Measurements from ENCODE around the gene SPAG9.

The SPAG9 gene

GRCh38 chr17:51152766-51153209, 32.1 kb upstream of the SPAG9 start:
- no peak for DNase-seq (ENCODE audit: insufficient read length, low spot score)
- TF ChIP-seq CTCF (IDR thresholded peaks at IDR 0.05; ENCODE audit: insufficient read depth, missing control alignments) = no peak
- FAIRE-seq = no peak

- FAIRE-seq (no peak), DNase-seq (ENCODE audit: insufficient read length, low spot score) (no peak)
- no peak for TF ChIP-seq CTCF (IDR thresholded peaks at IDR 0.05; ENCODE audit: insufficient read depth, missing control alignments)
These were observed 30.3 kb upstream of the SPAG9 start for GRCh38 chr17:51150932-51151331.

- DNase-seq (ENCODE audit: insufficient read length, low spot score) (no peak), FAIRE-seq (no peak)
- no peak for TF ChIP-seq CTCF (IDR thresholded peaks at IDR 0.05; ENCODE audit: insufficient read depth, missing control alignments)
These were observed 28.5 kb upstream of the SPAG9 start for GRCh38 chr17:51149163-51149562.

- DNase-seq (ENCODE audit: insufficient read length, low spot score) (no peak), FAIRE-seq (no peak)
- TF ChIP-seq CTCF (IDR thresholded peaks at IDR 0.05; ENCODE audit: insufficient read depth, missing control alignments) = no peak
These were observed 27.0 kb upstream of the SPAG9 start for GRCh38 chr17:51147650-51148049.

GRCh38 chr17:51144266-51145022, 23.8 kb upstream of the SPAG9 start:
- DNase-seq (ENCODE audit: insufficient read length, low spot score) = no peak
- FAIRE-seq = no peak
- no peak for TF ChIP-seq CTCF (IDR thresholded peaks at IDR 0.05; ENCODE audit: insufficient read depth, missing control alignments)

- no peak for TF ChIP-seq CTCF (IDR thresholded peaks at IDR 0.05; ENCODE audit: insufficient read depth, missing control alignments)
- DNase-seq (ENCODE audit: insufficient read length, low spot score) (peak; percentile 56), FAIRE-seq (peak; percentile 61)
These were observed 21.9 kb upstream of the SPAG9 start for GRCh38 chr17:51142597-51142996.

- FAIRE-seq (no peak), DNase-seq (ENCODE audit: insufficient read length, low spot score) (no peak)
- TF ChIP-seq CTCF (IDR thresholded peaks at IDR 0.05; ENCODE audit: insufficient read depth, missing control alignments) = no peak
These were observed 15.3 kb upstream of the SPAG9 start for GRCh38 chr17:51135956-51136355.

Data from D721Med (cell line).